ENCODE measurements around the gene ZMYM2. TPM values are rescaled to one million over a fixed set of nuclear protein-coding genes. Genes with fewer than 3 reads are reported as not detected.
"Not testable (repeated sequence)": the region's sequence is repeated elsewhere in the genome, so short reads cannot be mapped to it uniquely, and the experiment has no call there.

Gene ZMYM2
- 38.1 and 39.1 TPM in 2 replicates for total RNA-seq (2014; rRNA removed)
- 9.1 TPM for polyA plus RNA-seq (2012)

- peak; percentile 94 for DNase-seq (ENCODE audit: low read depth)
These were observed at the start of gene ZMYM2 for GRCh38 chr13:19958155-19959111. TSS of gene ZMYM2 (plus strand) at chr13:19958727. CDS start at chr13:19993073, 34,346 bp downstream.

- peak; percentile 27 for DNase-seq (ENCODE audit: low read depth)
These were observed 48.0 kb upstream of the ZMYM2 start for GRCh38 chr13:19910336-19911072.

GRCh38 chr13:19927117-19927748, 31.3 kb upstream of the ZMYM2 start:
- DNase-seq (ENCODE audit: low read depth): peak; percentile 38

GRCh38 chr13:19940106-19940505, 18.4 kb upstream of the ZMYM2 start:
- no peak for DNase-seq (ENCODE audit: low read depth)

GRCh38 chr13:19950374-19950773, 8.2 kb upstream of the ZMYM2 start:
- DNase-seq (ENCODE audit: low read depth): no peak

- DNase-seq (ENCODE audit: low read depth): no peak
These were observed 5.7 kb upstream of the ZMYM2 start for GRCh38 chr13:19952850-19953249.

- DNase-seq (ENCODE audit: low read depth): no peak
These were observed 2.5 kb upstream of the ZMYM2 start for GRCh38 chr13:19955873-19956559.

DNA sequence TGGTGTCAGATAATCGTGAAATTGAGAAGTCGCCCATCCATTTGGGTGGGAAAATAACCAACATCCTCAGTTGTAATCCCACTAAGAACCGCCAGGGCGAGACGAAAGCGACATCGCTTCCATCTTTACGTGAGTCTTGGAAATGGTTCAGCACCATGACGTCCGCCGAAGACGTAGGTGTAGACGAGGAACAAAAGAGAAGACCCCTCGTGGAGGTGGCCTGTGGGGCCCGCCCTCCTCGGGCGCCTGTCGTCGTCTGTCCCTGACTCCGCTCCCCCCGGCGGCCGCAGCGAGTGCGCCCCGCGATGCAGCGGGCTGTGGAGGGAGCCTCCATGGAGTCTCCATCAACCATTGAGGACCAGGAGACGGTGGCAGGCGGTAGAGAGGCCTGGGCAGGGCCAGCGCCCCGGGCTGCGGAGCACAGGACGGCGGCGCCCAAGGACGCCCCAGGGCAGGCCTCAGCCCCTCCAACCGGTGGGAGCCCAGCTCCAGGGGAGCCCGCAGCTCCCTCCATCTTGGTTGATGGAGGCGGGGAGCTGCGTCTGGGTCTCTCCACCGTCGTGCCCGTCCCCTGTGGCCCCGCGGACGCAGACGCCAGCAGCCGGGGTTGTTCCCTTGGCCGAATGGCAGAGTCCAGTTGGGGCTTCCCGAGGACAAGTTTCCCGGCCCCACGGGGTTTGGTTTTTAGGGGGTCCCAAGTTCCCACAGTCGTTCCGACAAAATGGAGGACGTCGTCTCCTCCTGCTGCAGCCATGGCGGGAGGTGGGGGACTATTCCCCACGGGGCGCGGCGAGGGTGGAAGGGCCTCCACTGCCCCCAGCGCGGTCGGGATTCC, 990 bp upstream of the ZMYM2 start:
- peak; percentile 64 for DNase-seq (ENCODE audit: low read depth)

- peak; percentile 51 for DNase-seq (ENCODE audit: low read depth)
These were observed 759 bp downstream of the ZMYM2 start for GRCh38 chr13:19959141-19959830.

DNA sequence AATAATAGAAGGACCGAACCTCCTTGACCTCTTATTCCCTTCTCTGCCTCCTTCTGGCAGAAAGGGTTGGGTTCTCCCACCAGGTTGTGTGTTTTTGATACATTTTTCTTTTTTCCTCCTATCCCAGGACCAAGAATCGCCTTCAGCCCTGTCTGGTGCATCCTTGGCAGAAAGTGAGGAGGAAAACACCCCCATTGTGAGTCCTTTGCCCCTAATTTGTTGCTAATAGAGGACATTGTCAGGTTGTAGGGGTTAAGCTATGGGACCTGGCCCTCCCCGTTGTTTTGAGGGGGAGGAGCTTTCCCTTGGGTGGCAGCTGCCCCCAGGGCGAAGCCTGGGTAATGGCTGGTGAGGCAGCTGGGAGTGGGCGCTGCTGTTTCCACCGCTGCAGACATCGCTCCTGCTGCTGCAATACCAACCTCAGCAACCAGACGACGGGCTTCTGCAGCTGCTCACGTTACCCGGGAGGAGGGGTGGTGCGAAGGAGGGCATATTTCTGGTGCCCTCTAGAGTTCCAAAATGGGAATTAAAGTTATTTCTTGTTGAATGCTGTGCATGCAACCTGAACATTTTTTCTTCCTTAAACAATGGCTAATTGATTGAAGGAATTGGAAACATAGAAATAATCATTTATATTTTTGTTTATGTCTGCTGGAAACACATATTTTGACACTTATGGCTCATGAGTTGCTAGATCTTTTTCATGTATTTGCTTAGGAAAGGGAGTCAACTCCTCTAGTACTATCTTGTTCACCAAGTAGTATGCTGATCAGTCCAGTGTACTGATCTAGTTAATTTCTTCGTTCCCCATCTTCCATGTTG, 1.5 kb downstream of the ZMYM2 start:
- peak; percentile 94 for DNase-seq (ENCODE audit: low read depth)

DNA sequence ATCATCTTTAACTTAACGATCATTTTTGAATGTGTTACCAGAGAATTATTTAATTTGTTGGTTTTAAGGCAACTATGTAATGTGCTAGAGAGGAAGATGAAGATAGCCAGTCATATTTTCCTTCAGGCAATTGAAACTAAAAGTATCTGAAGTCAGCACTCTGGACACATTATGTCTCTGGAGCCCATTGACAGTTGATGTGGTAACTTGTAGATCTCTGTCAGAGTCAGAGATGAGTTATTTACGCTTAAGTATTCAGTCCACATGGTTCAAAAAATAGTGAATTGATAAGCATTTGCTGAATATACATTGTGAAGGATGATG, 2.1 kb downstream of the ZMYM2 start:
- DNase-seq (ENCODE audit: low read depth): no peak

DNA sequence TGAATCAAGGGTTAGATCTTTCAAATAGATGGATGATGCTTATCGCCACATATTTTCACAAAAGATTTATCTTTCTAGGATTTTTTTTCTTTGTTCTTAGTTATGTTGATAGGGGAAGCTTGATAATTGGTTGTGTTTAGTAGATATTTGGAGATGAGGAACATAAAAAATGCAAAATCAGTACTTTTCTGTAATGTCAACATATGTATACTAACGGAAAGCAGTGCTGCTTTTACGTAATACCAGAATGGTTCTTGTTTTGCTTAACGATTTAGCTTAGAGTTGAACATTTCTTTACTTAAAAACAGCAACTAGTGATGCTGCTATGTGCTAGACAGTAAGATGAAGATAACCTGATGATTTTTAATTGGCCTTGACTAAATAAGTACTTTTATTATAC, 3.0 kb downstream of the ZMYM2 start:
- DNase-seq (ENCODE audit: low read depth): no peak

DNA sequence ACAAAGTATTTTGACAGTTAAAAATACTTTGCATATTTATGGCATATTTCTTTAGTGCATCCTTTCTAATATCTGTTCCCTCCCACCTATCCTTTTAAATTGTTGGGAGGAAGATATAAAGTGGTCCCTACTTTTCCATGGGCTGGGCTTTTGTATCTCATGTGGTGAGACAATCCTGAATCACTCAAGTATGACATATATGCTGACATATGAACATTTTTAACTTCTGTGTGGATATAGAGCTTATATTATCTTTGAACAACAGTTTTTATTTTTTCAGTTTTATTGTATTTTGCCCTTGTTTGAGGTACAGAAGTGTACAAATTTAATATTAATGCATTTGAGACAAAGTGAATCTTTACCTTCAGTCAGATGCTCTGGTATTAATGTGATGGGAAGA, 3.4 kb downstream of the ZMYM2 start:
- DNase-seq (ENCODE audit: low read depth): no peak

DNA sequence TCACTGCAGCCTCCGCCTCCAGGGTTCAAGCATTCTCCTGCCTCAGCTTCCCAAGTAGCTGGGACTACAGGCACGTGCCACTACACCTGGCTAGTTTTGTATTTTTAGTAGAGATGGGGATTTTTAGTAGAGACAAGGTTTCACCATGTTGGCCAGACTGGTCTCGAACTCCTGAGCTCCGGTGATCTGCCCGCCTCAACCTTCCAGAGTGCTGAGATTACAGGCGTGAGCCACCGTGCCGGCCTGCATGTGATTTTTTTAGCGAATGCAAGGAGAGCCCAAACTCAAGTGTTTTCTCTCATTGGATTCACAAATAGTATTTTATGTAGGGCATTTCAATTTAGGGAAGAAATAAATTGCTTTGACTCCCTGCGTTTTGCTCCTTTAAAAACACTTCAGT, 4.4 kb downstream of the ZMYM2 start:
- no peak for DNase-seq (ENCODE audit: low read depth)

- DNase-seq (ENCODE audit: low read depth): no peak
These were observed 9.1 kb downstream of the ZMYM2 start for GRCh38 chr13:19967621-19968020.

- not testable (repeated sequence) for DNase-seq (ENCODE audit: low read depth)
These were observed 16.0 kb downstream of the ZMYM2 start for GRCh38 chr13:19974498-19975009.

- DNase-seq (ENCODE audit: low read depth): no peak
These were observed 20.4 kb downstream of the ZMYM2 start for GRCh38 chr13:19978831-19979437.

- DNase-seq (ENCODE audit: low read depth): peak; percentile 51
These were observed 23.2 kb downstream of the ZMYM2 start for GRCh38 chr13:19981685-19982238.

Measured in LHCN-M2 (cell line).